ENCODE results near the gene DDX20.

The DDX20 gene

GRCh38 chr1:111747282-111747734 is 8.4 kb upstream of the DDX20 start:
- no peak for DNase-seq (ENCODE audit: low read depth in 3 of 3, low spot score in 1 of 3)

GRCh38 chr1:111747947-111748346 is 7.8 kb upstream of the DDX20 start:
- DNase-seq (ENCODE audit: low read depth in 3 of 3, low spot score in 1 of 3): no peak

- DNase-seq (ENCODE audit: low read depth in 3 of 3, low spot score in 1 of 3): no peak
Measured at GRCh38 chr1:111749628-111750027, 6.1 kb upstream of the DDX20 start.

- DNase-seq (ENCODE audit: low read depth in 3 of 3, low spot score in 1 of 3): no peak
Measured at GRCh38 chr1:111750856-111751255, 4.8 kb upstream of the DDX20 start.

GRCh38 chr1:111751906-111752575 is 3.7 kb upstream of the DDX20 start:
- DNase-seq (ENCODE audit: low read depth in 3 of 3, low spot score in 1 of 3): no peak

GRCh38 chr1:111754984-111755330 is 744 bp upstream of the DDX20 start:
- peak in 1 of 3 donors; percentile 8 for DNase-seq (ENCODE audit: low read depth in 3 of 3, low spot score in 1 of 3)

GRCh38 chr1:111756124-111756513 is 418 bp downstream of the DDX20 start:
- no peak for DNase-seq (ENCODE audit: low read depth in 3 of 3, low spot score in 1 of 3)

- DNase-seq (ENCODE audit: low read depth in 3 of 3, low spot score in 1 of 3): no peak
Measured at GRCh38 chr1:111758373-111758772, 2.7 kb downstream of the DDX20 start.

GRCh38 chr1:111761717-111762116 is 6.0 kb downstream of the DDX20 start:
- no peak for DNase-seq (ENCODE audit: low read depth in 3 of 3, low spot score in 1 of 3)

- DNase-seq (ENCODE audit: low read depth in 3 of 3, low spot score in 1 of 3): no peak
Measured at GRCh38 chr1:111762332-111762731, 6.6 kb downstream of the DDX20 start.

GRCh38 chr1:111768023-111768422 is 12.3 kb downstream of the DDX20 start:
- DNase-seq (ENCODE audit: low read depth in 3 of 3, low spot score in 1 of 3): no peak

GRCh38 chr1:111768625-111769024 is 12.9 kb downstream of the DDX20 start:
- DNase-seq (ENCODE audit: low read depth in 3 of 3, low spot score in 1 of 3): no peak

GRCh38 chr1:111769517-111770146 is 13.9 kb downstream of the DDX20 start:
- DNase-seq (ENCODE audit: low read depth in 3 of 3, low spot score in 1 of 3): peak in 1 of 3 donors; percentile 20

- no peak for DNase-seq (ENCODE audit: low read depth in 3 of 3, low spot score in 1 of 3)
Measured at GRCh38 chr1:111770916-111771315, 15.2 kb downstream of the DDX20 start.

- no peak for DNase-seq (ENCODE audit: low read depth in 3 of 3, low spot score in 1 of 3)
Measured at GRCh38 chr1:111775966-111776365, 20.3 kb downstream of the DDX20 start.

GRCh38 chr1:111776391-111776790 is 20.7 kb downstream of the DDX20 start:
- no peak for DNase-seq (ENCODE audit: low read depth in 3 of 3, low spot score in 1 of 3)

- no peak for DNase-seq (ENCODE audit: low read depth in 3 of 3, low spot score in 1 of 3)
Measured at GRCh38 chr1:111776861-111777260, 21.2 kb downstream of the DDX20 start.

GRCh38 chr1:111777301-111777700 is 21.6 kb downstream of the DDX20 start:
- no peak for DNase-seq (ENCODE audit: low read depth in 3 of 3, low spot score in 1 of 3)

GRCh38 chr1:111778066-111778465 is 22.4 kb downstream of the DDX20 start:
- DNase-seq (ENCODE audit: low read depth in 3 of 3, low spot score in 1 of 3): no peak

- no peak for DNase-seq (ENCODE audit: low read depth in 3 of 3, low spot score in 1 of 3)
Measured at GRCh38 chr1:111778541-111779051, 22.9 kb downstream of the DDX20 start.

GRCh38 chr1:111779546-111779945 is 23.8 kb downstream of the DDX20 start:
- no peak for DNase-seq (ENCODE audit: low read depth in 3 of 3, low spot score in 1 of 3)

- DNase-seq (ENCODE audit: low read depth in 3 of 3, low spot score in 1 of 3): no peak
Measured at GRCh38 chr1:111784273-111784901, 28.7 kb downstream of the DDX20 start.
